GM10847 (cell line): ENCODE measurements around the gene DHRS2.

Experiments used
- POLR2A ChIP-seq: IDR thresholded peaks from 2 replicates; pipeline ENCODE4 v1.6.1; 2011; ENCODE audit not compliant: insufficient read length; ENCODE audit errors: extremely low read depth

DHRS2 gene

DNA sequence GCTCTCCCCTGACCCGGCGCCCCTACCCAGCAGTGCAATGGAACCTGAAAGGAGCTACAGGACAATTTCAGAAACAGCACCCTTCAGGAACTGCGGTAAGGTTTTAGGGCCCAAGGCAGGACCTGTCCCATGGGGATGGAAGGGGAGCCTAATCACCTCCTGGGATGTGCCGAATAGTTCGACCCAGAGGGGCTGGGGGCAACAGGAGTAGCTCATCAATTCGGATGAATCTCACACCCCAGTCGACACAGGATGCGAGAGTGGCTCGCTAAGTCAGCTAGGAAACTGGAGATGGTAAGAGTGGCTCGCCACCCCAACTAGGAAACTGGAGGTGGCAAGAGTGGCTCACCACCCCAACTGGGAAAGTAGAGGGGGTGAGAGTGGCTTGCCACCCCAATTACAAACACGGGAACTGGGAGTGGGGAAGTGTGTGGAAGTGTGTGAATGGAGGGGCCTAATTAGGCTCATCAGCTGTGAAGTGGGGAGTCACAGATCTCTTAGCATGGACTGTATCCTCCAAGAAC is 57.1 kb downstream of the DHRS2 start:
- TF ChIP-seq POLR2A, result no peak

DNA sequence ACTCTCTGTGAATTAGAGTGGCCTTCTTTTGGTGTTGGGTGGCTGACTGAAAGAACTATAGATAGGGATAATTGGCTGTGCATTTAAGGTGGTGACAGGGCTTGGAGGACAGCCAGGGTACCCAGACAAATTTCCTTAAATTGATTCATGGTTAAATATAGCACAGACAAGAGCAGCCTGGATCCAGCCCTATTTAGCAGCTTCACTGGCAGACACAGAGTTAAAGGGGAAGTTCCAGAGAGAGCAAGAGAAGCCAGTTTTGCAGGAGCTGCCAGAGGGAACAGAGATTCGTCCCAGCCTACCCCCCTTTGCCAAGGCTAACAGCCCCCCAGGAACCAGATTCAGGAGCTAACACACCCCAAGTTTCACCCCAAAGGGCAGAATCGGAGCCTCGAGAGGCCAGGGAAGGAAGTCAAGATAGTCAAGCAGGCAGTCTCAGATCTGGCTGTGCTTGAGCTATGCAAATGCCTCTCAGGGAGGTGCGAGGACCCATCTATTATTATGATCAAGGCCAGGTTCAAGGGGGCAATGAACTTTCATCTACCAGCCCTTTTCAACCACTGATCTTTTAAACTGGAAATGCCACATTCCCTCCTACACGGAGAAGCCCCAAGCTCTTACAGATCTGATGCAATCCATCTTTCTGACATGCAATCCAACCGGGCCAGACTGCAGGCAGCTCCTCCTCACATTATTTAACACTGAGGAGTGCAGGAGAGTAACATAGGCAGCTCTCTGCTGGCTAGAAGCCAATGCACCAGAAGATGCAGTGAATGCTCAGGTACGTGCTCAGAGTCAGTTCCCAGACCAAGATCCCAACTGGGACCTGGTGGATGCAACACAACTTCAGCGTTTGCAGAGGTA is 58.2 kb downstream of the DHRS2 start:
- TF ChIP-seq POLR2A, result no peak
